HepG2 (cell line): Measurements from ENCODE around the gene ELOVL2. TPM values are rescaled to one million over a fixed set of nuclear protein-coding genes. Genes with fewer than 3 reads are reported as not detected.

ENCODE experiments used
- ARID3A ChIP-seq: IDR thresholded peaks from 2 replicates; pipeline ENCODE4 v1.6.1; 2012; ENCODE audit warnings: low read depth, low read length, improper control_type of control experiment
- BCL6 ChIP-seq: IDR thresholded peaks from 2 replicates; pipeline ENCODE4 v1.6.1; 2016; ENCODE audit warnings: missing genetic modification reagents, missing compliant biosample characterization
- FOXK2 ChIP-seq: fragments of 450-650 bp; IDR thresholded peaks from 2 replicates; pipeline ENCODE4 v1.6.1; 2016
- HIVEP1 ChIP-seq: sonication (generic); formaldehyde crosslinking; IDR thresholded peaks from 2 replicates; pipeline ENCODE4 v1.4.0; 2020; ENCODE audit warnings: mild to moderate bottlenecking, missing genetic modification reagents
- LRRFIP1 ChIP-seq: sonication (generic); formaldehyde crosslinking; conservative IDR thresholded peaks from 2 replicates; pipeline ENCODE4 v1.4.0; 2020; ENCODE audit warnings: missing genetic modification reagents
- NFYB ChIP-seq: sonication (generic); formaldehyde crosslinking; IDR thresholded peaks from 2 replicates; pipeline ENCODE4 v1.4.0; 2020; ENCODE audit warnings: missing genetic modification reagents
- PITX1 ChIP-seq: sonication (generic); formaldehyde crosslinking; IDR thresholded peaks from 2 replicates; pipeline ENCODE4 v1.5.1; 2020; ENCODE audit warnings: mild to moderate bottlenecking, missing genetic modification reagents
- PLSCR1 ChIP-seq: sonication (generic); formaldehyde crosslinking; IDR thresholded peaks from 2 replicates; pipeline ENCODE4 v1.5.0; 2020; ENCODE audit warnings: missing genetic modification reagents, mild to moderate bottlenecking, borderline replicate concordance
- RAD21 ChIP-seq: fragments of 450-650 bp; formaldehyde crosslinking; IDR thresholded peaks from 2 replicates; pipeline ENCODE4 v1.5.0; 2020; ENCODE audit warnings: mild to moderate bottlenecking
- REL ChIP-seq: sonication (generic); formaldehyde crosslinking; conservative IDR thresholded peaks from 2 replicates; pipeline ENCODE4 v1.8.0; 2022; ENCODE audit warnings: mild to moderate bottlenecking, missing genetic modification reagents, moderate library complexity
- RFX3 ChIP-seq: IDR thresholded peaks from 2 replicates; pipeline ENCODE4 v1.6.1; 2016; ENCODE audit warnings: missing biosample characterization, missing genetic modification reagents
- SAP130 ChIP-seq: IDR thresholded peaks from 2 replicates; pipeline ENCODE4 v1.6.1; 2016; ENCODE audit warnings: low read depth
- THYN1 ChIP-seq: sonication (generic); formaldehyde crosslinking; IDR thresholded peaks from 2 replicates; pipeline ENCODE4 v1.8.1; 2023; ENCODE audit warnings: low read depth, mild to moderate bottlenecking, moderate library complexity, missing genetic modification reagents, borderline replicate concordance
- UBTF ChIP-seq: sonication (generic); formaldehyde crosslinking; IDR thresholded peaks from 2 replicates; pipeline ENCODE4 v1.4.0; 2020; ENCODE audit warnings: mild to moderate bottlenecking, missing genetic modification reagents
- ZKSCAN1 ChIP-seq: fragments of 150-350 bp; IDR thresholded peaks from 2 replicates; pipeline ENCODE4 v1.6.1; 2014; ENCODE audit warnings: low read length
- ZNF18 ChIP-seq: sonication (generic); formaldehyde crosslinking; IDR thresholded peaks from 2 replicates; pipeline ENCODE4 v1.8.0; 2022; ENCODE audit warnings: mild to moderate bottlenecking, missing genetic modification reagents; ENCODE audit not compliant: insufficient replicate concordance
- ZNF256 ChIP-seq: sonication (generic); formaldehyde crosslinking; conservative IDR thresholded peaks from 2 replicates; pipeline ENCODE4 v1.4.0; 2020; ENCODE audit warnings: missing genetic modification reagents
- ZNF282 ChIP-seq: fragments of 450-650 bp; IDR thresholded peaks from 2 replicates; pipeline ENCODE4 v1.6.1; 2018; ENCODE audit not compliant: partially characterized antibody
- ZNF367 ChIP-seq: sonication (generic); formaldehyde crosslinking; IDR thresholded peaks from 2 replicates; pipeline ENCODE4 v1.4.0; 2020; ENCODE audit warnings: missing genetic modification reagents, borderline replicate concordance
- ZNF496 ChIP-seq: sonication (generic); formaldehyde crosslinking; IDR thresholded peaks from 2 replicates; pipeline ENCODE4 v1.8.1; 2023; ENCODE audit warnings: mild to moderate bottlenecking, moderate library complexity, missing genetic modification reagents; ENCODE audit not compliant: insufficient replicate concordance
- ZNF703 ChIP-seq: sonication (generic); formaldehyde crosslinking; IDR thresholded peaks from 2 replicates; pipeline ENCODE4 v1.5.1; 2020; ENCODE audit warnings: missing genetic modification reagents, mild to moderate bottlenecking, moderate library complexity, borderline replicate concordance
- ZNF768 ChIP-seq: sonication (generic); formaldehyde crosslinking; IDR thresholded peaks from 2 replicates; pipeline ENCODE4 v1.4.0; 2020; ENCODE audit warnings: missing genetic modification reagents
- ZSCAN21 ChIP-seq: sonication (generic); formaldehyde crosslinking; IDR thresholded peaks from 2 replicates; pipeline ENCODE4 v1.8.0; 2022; ENCODE audit warnings: mild to moderate bottlenecking, missing genetic modification reagents, moderate library complexity, borderline replicate concordance
- polyA plus RNA-seq, 8 experiments: library from polyadenylated mRNA; depleted of rRNA in 3 of 8; stranded (reverse) in 7 of 8; unstranded in 1 of 8; fragments of >200 nt; fragmentation: Illumina TruSeq in 4 of 8; extraction: Trizol in 4 of 8; gene quantifications; 2 replicates each; pipeline versions ENCODE4 v1.2.1 to v1.2.3, GENCODE V29; 2011 to 2016; ENCODE audit warnings: low read depth in 4 of 8, missing spikeins in 1 of 8, mixed read lengths in 1 of 8; ENCODE audit not compliant: insufficient read depth in 1 of 8
- total RNA-seq, 5 experiments: library from RNA; depleted of rRNA; stranded (reverse); fragments of >200 nt; fragmentation: Illumina TruSeq; extraction: Trizol; gene quantifications; 2 replicates each; pipeline ENCODE4 v1.2.3, GENCODE V29; 2016; ENCODE audit warnings: low read depth in 1 of 5

Gene ELOVL2
- total and polyA plus RNA-seq, 2 of the 13 experiments (the other 11 are each of a cell fraction or from before 2014, with no cell fraction given), result 43.6 to 65.4 TPM

GRCh38 chr6:11036977-11037430 is 7.1 kb downstream of the ELOVL2 start (continued):
- TF ChIP-seq RFX3 (no peak), ZKSCAN1 (no peak), HIVEP1 (no peak), NFYB (CRISPR knock-in tag) (no peak), ZNF256 (CRISPR knock-in tag) (no peak), UBTF (no peak), LRRFIP1 (CRISPR knock-in tag) (no peak), ZSCAN21 (CRISPR knock-in tag) (no peak), ZNF18 (CRISPR knock-in tag) (no peak), ZNF367 (no peak), RAD21 (CRISPR knock-in tag) (no peak), THYN1 (CRISPR knock-in tag) (no peak), ZNF703 (no peak), BCL6 (CRISPR knock-in tag) (peak; percentile 21; the same call in 1 of the 2 replicates), ZNF496 (CRISPR knock-in tag) (no peak), ZNF282 (no peak), REL (no peak), ARID3A (no peak), PLSCR1 (CRISPR knock-in tag) (no peak), FOXK2 (peak; percentile 42; the same call in 1 of the 2 replicates), PITX1 (CRISPR knock-in tag) (no peak), ZNF768 (CRISPR knock-in tag) (no peak), SAP130 (CRISPR knock-in tag) (no peak; the same call in 1 of the 2 replicates)
